HG03159 (cell line): ENCODE data around the gene AJM1.
"Not testable (repeated sequence)": the region's sequence is repeated elsewhere in the genome, so short reads cannot be mapped to it uniquely, and the experiment has no call there.

ENCODE experiments used
- ATAC-seq: cut with Tn5 transposase; IDR thresholded peaks from one replicate; pipeline ENCODE4 v1.9.1; 2021; ENCODE audit warnings: mild to moderate bottlenecking, moderate library complexity; ENCODE audit not compliant: unreplicated experiment

The AJM1 gene

DNA sequence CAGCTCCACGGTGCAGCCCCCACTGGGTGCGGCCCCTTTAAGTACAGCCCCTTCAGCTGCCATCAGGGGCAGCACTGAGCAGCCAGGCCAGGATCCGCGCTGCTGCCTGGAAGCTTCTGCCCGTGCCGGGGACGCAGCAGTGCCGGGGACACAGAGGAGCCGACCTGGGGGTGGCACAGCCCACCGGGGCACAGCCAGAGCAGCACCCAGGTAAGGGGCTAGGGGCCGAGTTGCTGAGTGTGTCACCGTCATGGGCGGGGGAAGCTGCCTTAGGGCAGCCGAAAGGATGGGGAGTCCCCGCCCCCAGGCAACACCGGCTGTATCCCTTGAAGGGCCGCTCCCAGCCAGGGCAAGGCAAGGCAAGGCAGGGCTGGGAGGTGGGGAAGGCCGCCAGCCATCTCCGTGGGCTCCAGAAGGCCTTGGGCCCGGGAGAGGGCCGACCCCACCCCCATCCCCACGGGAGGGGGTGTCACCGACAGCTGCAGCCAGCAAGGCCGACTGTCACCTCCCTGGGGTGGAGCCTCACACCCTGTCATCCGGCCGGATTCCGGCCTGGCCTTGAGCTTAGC is at the start of gene AJM1:
AJM1 (plus strand) TSS at position 99 of the 569 bp plus-strand sequence. CDS start 1,937 bp downstream, outside the sequence.
- peak; percentile 58 for ATAC-seq

DNA sequence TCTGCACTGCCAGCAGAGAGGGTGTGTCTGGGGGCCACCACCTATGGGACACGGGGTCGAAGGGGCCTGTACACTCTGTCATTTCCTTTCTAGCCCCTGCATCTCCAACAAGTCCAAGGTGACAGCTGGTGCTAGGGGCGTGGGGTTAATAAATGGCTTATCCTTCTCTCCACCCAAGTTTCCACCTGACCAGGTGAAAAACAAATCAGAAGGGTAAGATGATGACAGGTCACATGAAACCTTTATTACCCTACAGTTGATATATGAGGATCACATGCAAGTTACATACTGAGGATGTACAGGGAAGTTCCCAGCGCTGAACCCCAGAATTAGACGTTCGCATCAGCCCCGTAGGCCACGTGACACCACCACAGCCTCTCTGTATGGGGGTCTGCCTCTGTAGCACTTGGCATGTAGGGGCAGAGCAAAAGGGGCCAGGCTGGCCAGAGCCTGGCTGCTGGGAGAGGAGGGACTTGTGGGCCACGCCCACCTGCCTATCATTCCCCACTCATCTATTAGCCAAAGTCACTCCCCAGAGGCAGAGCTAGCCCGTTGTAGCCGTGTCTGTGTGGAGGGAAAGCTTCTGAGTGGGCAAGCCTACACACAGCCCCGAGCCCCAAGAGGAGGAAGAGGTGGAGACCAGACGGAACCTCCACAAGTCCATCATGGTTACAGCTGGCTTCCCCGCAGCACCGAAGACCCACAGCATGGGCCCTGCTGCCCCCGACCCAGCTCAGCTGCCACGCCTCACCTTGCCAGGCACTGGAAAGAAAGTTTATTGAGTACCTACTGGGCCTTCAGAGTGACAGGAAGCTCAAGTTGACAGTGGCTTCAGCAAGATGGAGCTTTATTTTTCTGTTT is 49.0 kb upstream of the AJM1 start:
- no peak for ATAC-seq

DNA sequence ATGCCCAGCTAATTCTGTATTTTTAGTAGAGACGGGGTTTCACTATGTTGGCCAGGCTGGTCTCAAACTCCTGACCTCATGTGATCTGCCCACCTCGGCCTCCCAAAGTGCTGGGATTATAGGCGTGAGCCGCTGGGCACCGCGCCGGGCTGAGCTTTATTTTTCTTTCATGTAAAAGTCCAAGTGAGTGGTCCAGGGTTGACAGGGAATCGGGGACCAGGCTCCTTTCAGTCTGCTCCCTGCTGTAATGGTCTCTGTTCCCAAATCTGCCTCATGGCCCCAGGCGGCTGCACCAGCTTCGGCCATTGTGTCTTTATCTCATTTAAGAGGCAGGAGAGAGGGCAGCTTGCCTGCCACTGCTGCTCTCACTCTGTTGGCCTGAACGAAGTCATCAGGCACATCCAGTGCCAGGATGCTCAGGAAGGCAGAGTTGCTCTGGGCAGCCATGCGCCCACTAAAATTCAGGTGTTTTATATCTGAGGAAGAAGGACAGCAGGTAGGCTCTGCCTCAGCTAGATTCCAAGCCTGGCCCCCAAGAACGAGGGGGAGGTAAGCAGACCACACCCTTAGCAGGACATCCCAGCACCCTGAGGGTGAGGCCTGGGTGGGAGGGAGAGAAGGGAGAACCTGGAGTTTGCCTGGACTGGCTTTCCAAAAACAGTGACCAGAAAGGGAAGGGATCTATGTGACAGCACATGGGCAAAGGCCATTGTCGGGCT is 47.8 kb upstream of the AJM1 start:
- ATAC-seq, result no peak

DNA sequence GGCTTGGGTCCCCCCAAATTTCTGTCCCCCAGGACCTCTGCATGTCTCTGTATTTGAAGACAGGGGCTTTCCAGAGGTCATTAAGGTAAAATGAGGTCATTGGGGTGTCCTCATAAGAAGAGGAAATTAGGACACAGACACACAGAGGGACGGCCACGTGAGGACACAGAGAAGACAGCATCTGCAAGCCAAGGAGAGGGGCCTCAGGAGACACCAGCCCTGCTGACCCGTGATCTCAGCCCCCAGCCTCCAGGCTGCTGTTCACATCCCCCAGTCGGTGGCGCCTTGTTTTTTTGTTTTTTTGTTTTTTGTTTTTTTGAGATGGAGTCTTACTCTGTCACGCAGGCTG is 47.3 kb upstream of the AJM1 start:
- ATAC-seq, result no peak

DNA sequence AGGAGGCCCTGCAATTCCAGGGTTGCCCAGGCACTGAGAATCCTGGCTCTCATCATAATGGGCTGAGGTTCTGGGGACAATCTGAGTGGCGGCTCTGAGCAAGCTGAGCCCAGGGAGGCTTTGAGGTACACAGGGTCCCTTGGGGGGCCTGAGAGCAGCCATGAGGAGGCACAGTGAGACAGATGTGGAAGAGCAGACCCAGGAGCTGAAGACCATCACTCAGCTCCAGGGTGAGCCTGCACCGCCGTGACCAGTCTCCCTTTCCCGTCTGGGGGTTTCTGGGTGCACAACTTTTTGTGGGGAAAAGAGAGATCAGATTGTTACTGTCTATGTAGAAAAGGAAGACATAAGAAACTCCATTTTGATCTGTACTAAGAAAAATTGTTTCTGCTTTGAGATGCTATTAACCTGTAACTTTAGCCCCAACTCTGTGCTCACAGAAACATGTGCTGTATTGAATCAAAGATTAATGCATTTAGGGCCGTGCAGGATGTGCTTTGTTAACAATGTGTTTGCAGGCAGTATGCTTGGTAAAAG is 46.0 kb upstream of the AJM1 start, which contains the start of gene CCDC183:
CCDC183 (plus strand) TSS at position 101 of the 537 bp plus-strand sequence; CDS start at position 161, 60 bp downstream.
- ATAC-seq, result no peak

DNA sequence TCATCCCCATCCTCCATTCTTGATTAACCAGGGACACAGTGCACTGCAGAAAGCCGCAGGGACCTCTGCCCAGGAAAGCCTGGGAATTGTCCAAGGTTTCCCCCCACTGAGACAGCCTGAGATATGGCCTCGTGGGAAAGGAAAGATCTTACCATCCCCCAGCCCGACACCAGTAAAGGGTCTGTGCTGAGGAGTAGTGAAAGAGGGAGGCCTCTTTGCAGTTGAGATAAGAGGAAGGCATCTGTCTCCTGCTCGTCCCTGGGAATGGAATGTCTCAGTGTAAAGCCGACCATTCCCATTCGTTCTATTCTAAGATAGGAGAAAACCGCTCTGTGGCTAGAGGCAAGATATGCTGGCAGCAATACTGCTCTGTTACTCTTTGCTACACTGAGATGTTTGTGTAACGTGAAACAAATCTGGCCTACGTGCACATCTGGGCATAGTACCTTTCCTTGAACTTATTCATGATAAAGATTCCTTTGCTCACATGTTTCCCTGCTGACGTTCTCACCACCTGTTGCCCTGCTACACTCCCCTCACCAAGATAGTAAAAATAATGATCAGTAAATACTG is 45.4 kb upstream of the AJM1 start:
- ATAC-seq, result not testable (repeated sequence)

DNA sequence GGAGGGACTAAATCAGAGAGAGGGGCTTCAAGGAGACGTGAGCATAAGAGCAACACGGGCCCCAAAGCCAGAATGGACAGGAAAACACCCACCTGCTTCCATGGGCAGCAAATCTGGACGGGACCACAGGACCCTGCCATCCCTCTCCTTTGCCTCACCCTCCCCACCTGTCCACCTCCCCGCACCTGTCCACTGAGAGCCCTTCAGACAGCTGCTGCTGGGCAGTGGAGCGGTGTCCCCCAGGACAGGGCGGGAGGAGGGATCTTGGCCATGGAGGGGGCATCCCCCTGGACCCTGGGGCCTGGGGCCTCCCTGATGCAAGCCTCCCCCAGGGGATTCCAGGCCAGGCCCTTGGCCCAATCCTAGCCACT is 43.6 kb upstream of the AJM1 start:
- ATAC-seq, result no peak

DNA sequence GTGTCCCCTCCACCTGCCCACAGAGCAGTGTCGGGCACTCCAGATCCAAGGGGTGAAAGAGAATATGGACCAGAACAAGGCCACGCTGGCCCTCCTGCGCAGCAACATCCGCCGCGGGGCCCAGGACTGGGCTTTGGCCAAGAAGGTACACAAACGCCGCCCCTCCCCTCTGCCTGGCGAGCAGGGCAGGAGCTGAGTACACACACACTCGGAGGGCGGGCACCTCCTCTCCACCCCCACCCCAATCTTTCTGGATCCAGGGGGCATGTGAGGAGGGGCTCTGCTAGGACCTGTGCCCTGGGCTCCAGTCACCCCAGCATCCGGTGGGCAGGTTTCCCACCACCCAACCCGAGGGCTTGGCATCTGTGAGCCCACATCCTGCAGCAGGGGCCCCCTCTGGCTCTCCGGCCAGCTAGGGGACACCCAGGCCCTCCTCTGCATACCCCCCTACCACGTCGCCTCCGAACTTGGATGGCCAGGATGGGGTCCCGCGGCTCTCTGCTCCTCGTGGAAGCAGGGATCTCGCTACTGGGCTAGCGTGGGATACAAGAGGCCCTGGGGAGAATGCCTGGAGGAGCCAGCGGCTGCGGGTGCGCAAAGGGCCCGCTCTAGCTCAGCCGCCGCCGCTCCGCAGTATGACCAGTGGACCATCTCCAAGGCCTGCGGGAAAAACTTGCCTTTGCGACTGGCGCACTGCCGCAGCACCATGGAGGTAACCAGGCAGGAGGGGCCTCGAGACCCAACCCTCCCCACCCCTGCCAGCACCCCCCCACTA is 43.0 kb upstream of the AJM1 start:
- ATAC-seq, result no peak

DNA sequence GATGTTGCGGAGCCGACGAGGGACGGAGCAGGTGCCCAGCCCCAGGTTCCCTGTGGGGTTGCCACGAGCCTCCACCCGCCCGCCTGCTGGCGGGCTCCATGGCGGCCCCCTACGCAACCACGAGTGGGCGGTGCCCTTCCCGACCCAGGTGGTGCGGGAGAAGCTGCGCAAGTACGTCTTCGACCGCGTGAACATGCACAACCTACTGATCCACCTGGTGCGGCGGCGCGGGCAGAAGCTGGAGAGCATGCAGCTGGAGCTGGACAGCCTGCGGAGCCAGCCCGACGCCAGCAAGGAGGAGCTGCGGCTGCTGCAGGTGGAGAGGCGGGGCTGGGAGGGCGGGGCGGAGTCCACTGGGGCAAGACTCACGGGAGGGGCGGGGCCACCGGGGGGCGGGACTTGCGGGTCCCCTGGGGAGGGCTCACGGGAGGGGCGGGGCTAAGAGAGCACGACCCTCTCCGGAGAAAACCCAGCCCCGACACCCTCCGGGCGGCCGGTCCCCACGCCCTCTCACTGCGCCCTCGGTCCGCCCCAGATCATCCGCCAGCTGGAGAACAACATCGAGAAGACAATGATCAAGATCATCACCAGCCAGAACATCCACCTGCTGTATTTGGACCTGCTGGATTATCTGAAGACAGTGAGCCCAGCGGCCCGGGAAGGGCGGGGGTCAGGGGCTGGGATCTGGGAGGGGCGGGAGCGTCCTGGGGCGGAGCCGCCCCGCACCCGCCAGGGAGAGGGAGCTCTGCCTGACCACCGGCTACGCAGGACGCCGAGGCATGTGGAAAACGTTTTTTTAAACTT is 42.2 kb upstream of the AJM1 start:
- peak; percentile 49 for ATAC-seq

DNA sequence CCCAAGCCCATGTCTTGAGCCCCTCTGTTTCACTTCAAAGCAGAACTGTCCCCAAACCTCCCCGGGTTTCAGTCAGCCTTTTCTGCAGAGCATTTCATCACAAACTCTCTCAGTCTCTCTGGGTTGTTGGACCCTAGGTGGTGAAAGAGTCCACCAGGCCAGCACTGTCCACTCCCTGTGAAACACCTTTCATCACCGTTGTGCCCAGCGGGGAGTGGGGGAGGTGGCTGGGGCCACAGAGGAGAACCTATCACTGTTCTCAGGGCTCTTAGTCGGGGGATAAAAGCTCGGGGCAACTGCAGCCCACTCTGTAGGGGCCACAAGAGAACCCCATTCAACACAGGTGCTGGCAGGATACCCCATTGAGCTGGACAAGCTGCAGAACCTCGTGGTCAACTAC is 40.0 kb upstream of the AJM1 start:
- ATAC-seq, result no peak

DNA sequence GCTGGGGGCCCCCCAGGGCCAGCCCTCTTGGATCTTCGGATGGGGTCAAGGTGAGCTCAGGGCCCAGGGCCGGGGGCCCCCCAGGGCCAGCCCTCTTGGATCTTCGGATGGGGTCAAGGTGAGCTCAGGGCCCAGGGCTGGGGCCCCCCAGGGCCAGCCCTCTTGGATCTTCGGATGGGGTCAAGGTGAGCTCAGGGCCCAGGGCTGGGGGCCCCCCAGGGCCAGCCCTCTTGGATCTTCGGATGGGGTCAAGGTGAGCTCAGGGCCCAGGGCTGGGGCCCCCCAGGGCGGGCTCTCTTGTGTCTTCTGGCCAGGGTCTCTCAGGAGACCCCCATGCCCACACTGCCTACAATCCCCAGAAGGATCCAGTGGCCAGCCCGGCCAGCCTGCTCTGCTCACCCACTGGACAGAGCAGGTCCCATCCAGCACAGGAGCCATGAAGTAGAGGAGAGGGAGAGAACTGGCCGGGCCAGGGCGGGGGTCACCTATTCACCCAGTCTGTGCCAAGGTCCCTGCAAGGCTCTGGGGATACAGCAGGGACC is 39.2 kb upstream of the AJM1 start:
- ATAC-seq, result not testable (repeated sequence)

DNA sequence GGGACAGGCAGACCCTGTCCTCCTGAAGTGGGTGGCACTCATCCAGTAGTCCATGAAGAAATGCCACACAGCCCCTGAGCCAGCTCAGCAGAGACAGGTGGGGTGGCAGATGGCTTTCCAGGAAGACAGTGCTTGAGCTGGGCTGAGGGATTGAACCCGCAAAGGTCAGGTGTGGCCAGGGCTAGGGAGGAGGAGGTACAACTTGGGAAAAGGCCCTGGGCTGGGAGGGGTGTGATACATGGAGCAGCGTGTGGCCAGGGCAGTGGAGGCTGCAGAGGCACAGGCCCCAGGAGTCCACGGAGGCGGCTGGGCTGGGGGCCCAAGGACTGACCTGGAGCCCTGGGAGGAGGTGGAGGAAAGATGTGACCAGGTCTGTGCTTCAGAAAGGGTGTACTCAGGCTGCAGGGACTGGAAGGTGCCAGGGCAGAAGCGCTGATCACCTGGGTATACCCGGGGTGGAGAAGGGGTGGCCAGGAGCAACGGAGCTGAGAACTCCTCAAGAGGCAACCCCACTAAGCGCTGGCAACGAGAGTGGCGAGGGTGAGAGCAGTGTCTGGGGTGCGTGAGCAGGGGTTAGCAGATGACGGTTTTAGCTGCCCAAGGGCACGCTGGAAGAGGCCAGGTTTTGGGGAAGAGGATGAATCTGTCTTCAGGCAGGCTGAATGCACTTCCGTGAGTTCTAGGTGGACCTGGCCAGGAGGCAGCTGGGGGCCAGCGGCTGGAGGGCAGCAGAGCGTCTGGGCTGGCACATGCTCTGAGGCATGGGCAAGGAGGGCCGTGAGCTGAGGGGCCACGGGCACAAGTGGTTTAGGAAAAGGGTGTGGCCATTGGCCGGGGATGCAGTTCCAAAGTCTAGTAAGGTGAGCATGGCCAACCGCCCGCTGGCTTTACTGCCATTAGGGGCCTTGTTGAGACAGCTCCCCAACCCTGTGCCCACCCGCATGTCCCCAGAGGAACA is 38.4 kb upstream of the AJM1 start:
- no peak for ATAC-seq

DNA sequence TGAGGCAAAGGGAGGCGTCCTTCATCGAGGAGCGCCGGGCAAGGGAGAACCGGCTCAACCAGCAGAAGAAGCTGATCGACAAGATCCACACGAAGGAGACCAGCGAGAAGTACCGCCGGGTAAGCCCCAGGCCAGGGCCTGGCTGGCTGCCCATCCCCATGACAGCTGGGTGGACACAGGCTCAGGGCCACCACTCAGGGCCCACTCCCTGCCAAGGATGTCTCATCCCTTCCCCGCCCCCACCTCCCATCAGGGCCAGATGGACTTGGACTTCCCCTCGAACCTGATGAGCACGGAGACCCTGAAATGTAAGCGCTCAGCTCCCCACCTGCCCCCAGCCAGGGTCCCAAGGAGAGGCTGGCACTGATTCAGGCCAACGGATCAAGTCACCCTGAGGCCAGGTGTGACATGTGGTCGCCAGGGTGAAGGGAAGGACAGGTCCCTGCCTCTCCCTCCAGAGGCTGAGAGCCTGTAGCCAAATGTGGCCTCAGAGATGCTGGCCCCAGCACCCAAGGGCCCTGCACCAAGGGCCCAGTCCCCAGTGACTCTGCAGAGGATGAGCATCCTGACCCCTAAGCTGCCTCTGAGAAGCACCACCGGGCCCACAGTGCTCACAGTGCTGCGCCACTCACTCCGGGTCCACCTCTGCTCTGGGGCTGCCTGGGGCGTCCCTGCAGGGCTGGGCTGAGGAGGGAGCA is 37.6 kb upstream of the AJM1 start:
- no peak for ATAC-seq

DNA sequence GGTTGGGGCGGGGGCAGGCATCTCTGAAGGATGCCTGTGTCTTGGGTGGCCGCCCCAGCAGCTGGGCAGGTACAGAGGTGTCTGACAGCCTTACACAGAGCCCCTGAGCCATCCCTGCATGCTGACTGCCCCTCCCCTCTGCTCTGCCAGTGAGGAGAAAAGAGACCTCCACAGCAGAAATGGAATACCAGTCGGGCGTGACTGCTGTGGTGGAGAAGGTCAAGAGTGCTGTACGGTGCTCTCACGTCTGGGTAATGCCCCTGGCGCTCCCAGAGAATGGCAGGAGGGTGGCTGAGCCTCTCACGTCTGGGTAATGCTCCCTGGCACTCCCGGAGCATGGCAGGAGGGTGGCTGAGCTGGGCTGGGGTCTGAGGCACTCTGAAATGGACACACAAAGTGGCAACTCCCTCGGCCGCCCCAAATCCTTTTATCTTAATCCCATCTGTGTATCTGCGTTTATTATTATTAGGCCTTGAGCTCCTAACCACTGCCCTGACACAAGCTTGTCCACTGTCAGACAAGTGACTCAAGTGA is 37.0 kb upstream of the AJM1 start:
- ATAC-seq, result no peak

DNA sequence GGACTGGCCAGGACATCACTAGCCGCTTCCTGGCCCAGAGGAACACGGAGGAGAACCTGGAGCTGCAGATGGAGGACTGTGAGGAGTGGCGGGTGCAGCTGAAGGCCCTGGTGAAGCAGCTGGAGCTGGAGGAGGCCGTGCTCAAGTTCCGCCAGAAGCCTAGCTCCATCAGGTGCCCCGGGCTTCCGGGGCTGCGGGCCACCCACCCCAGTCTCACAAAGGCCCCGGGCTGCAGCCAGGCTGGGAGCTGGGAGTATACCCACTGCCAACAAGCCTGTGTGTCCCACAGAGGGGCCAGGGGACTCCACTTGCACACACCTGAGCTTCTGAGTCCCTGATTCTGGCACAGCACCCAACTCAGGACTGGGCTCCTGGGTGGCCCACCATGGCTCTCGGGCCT is 36.2 kb upstream of the AJM1 start:
- ATAC-seq, result no peak

DNA sequence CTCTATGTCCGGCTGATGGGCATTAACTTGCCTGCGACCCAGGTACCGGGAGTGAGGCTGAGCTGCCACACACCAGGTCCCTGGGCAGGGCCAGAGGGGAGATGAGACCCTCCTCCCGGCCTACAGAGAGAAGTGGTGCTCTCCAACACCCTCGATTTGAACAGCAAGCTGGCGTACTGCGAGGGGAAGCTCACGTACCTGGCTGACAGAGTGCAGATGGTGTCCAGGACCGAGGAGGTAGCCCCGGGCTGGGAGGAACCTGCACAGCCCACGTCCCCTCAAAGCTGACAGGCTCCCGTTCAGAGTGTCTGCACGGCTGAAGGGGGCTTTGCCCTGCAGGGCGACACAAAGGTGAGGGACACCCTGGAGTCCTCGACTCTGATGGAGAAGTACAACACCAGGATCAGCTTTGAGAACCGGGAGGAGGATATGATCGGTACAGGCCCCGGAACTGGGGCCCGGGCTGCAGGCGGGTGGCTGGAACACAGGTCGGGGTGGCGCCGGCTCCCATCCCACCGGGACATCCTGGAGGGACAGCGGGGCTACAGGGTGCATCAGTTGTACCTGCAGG is 35.6 kb upstream of the AJM1 start:
- ATAC-seq, result no peak
